K562 (cell line): ENCODE results near the gene TAL1. TPM values are rescaled to one million over a fixed set of nuclear protein-coding genes. Genes with fewer than 3 reads are reported as not detected.
A peak's percentile ranks its signal among the peaks of the same experiment; 100 is the strongest.

Experiments
- CHD1 ChIP-seq: fragments of 200-600 bp; sonication (generic); IDR thresholded peaks from one replicate; pipeline ENCODE4 v1.6.1; 2012; ENCODE audit warnings: mild to moderate bottlenecking, moderate library complexity, low read length, inconsistent platforms
- ERF ChIP-seq: fragments of 450-650 bp; formaldehyde crosslinking; IDR thresholded peaks from 2 replicates; pipeline ENCODE4 v1.4.0; 2020; ENCODE audit warnings: mild to moderate bottlenecking, mixed read lengths
- GATA2 ChIP-seq: sonication (generic); formaldehyde crosslinking; IDR thresholded peaks from 2 replicates; pipeline ENCODE4 v1.4.0; 2020; ENCODE audit warnings: mild to moderate bottlenecking, missing genetic modification reagents
- GTF3C2 ChIP-seq: IDR thresholded peaks from 3 replicates; pipeline ENCODE4 v1.6.1; 2011; ENCODE audit warnings: borderline replicate concordance, mild to moderate bottlenecking, moderate library complexity; ENCODE audit not compliant: insufficient read length; ENCODE audit errors: extremely low read depth
- HDAC6 ChIP-seq: IDR thresholded peaks from 2 replicates; pipeline ENCODE4 v1.6.1; 2012; ENCODE audit warnings: low read depth, mild to moderate bottlenecking, control low read depth, inconsistent platforms, low read length, moderate library complexity
- KDM1A ChIP-seq, 2 experiments: fragments of 450-650 bp; IDR thresholded peaks; 2 replicates each; pipeline ENCODE4 v1.6.1; 2016; ENCODE audit warnings: mild to moderate bottlenecking in 2 of 2
- MAFF ChIP-seq: IDR thresholded peaks from 2 replicates; pipeline ENCODE4 v1.6.1; 2012; ENCODE audit warnings: low read length, improper control_type of control experiment
- PHF20 ChIP-seq: fragments of 450-650 bp; IDR thresholded peaks from 2 replicates; pipeline ENCODE4 v1.6.1; 2018; ENCODE audit not compliant: partially characterized antibody
- SRF ChIP-seq, 2 experiments: fragments of 250-450, 450-650 bp in 1 of 2; sonication (Bioruptor Pico) in 1 of 2; sonication (generic) in 1 of 2; formaldehyde crosslinking; IDR thresholded peaks; 2 replicates each; pipeline versions ENCODE4 v1.5.0 to v1.5.1; 2020 to 2022; ENCODE audit warnings: mild to moderate bottlenecking in 1 of 2, missing genetic modification reagents in 1 of 2
- TBP ChIP-seq: optimal IDR thresholded peaks from 2 replicates; pipeline ENCODE3; 2011; ENCODE audit warnings: low read depth, low read length, improper control_type of control experiment
- ZNF146 ChIP-seq: IDR thresholded peaks from one replicate; pipeline ENCODE4 v1.6.1; 2018; ENCODE audit warnings: missing compliant biosample characterization; ENCODE audit not compliant: unreplicated experiment
- ZNF280B ChIP-seq: fragments of 250-450 bp; sonication (Bioruptor Pico); IDR thresholded peaks from 2 replicates; pipeline ENCODE4 v1.5.1; 2021; ENCODE audit warnings: mild to moderate bottlenecking
- ZNF668 ChIP-seq: fragments of 250-450 bp; sonication (Bioruptor Pico); IDR thresholded peaks from 2 replicates; pipeline ENCODE4 v1.8.0; 2022; ENCODE audit warnings: mild to moderate bottlenecking, inconsistent platforms
- ZZZ3 ChIP-seq: fragments of 450-650 bp; IDR thresholded peaks from 2 replicates; pipeline ENCODE4 v1.6.1; 2016; ENCODE audit warnings: antibody characterized with exemption, mild to moderate bottlenecking, moderate library complexity
- polyA plus RNA-seq, 8 experiments: library from polyadenylated mRNA; depleted of rRNA in 4 of 8; stranded (reverse) in 5 of 8; unstranded in 3 of 8; fragments of >200 nt; fragmentation: Nextera tagmentation in 2 of 8; fragmentation: Illumina TruSeq in 1 of 8; extraction: Ambion mirVana in 2 of 8; extraction: Trizol in 1 of 8; gene quantifications; 2 replicates each; pipeline versions ENCODE4 v1.2.1 to v1.2.3, GENCODE V29; 2011 to 2014; ENCODE audit warnings: inconsistent platforms in 1 of 8, missing spikeins in 1 of 8
- total RNA-seq, 7 experiments: library from RNA; depleted of rRNA in 6 of 7; stranded (reverse); fragments of >200 nt in 6 of 7; fragmentation: Illumina TruSeq in 2 of 7; extraction: Trizol in 2 of 7; gene quantifications; 2 replicates each; pipeline versions ENCODE4 v1.2.1 to v1.2.3, GENCODE V29; 2011 to 2021; ENCODE audit warnings: low replicate concordance in 1 of 7
- TF ChIP-seq, protein P1 (sequence below): fragments of 450-650 bp; conservative IDR thresholded peaks from 2 replicates; pipeline ENCODE4 v1.6.1; 2016; ENCODE audit warnings: missing genetic modification characterization, low read depth, mild to moderate bottlenecking, missing compliant biosample characterization, moderate library complexity
- TF ChIP-seq, protein P2 (sequence below), 2 experiments: IDR thresholded peaks; 2 replicates each; pipeline ENCODE4 v1.6.1; 2012; ENCODE audit warnings: improper control_type of control experiment in 2 of 2, low read depth in 2 of 2, low read length in 2 of 2, borderline replicate concordance in 1 of 2
- TF ChIP-seq, protein P3 (sequence below): fragments of 200-800 bp; sonication (Bioruptor generic); IDR thresholded peaks from 2 replicates; pipeline ENCODE4 v1.6.1; 2017; ENCODE audit warnings: missing genetic modification characterization, missing compliant biosample characterization

Gene TAL1
- total and polyA plus RNA-seq, 9 of the 15 experiments (the other 6 are each of a cell fraction or from before 2014, with no cell fraction given) = 18.5 to 106 (median 59.7) TPM

DNA sequence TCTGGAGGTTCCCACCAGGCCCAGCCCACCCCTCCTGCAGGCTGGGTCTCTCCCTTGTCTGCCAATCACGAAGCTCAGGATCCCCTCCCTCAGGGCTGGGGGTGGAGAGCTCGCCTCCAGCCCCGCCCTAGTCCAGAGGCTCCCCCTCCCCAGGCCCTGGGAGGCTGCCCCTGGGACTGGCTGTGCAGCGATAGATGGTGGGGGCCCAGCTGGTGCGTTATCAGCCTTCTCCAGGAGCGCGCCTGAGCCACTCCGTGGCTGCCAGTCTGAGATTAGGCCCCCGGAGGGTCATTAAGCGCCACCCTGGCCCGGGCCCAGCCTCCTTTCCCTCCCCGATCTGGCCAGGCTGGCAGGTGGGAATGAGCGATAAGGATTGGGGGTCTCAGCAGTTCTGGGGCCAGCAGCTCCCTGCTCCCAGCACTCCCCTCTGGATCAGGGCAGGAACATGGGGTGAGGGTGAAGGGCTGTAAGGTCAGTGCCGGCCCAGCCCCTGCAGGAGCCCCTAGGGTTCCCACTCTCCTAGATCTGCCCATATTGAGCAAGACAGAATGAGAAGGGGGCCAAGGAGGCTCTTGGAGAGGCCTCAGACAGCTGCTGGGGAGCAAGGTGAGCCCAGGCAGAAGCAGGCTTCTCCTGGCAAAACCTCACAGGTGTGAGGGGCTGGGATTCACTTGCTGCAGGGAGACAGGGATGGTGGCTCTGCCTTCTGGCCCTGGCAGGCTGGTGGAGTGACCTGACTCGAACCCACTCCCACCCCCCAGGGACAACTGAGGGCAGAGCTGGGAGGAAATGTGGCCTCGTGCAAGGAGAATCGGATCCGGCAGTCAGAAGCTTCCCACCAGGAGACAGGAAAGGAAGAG is 50.7 kb downstream of the TAL1 start (continued):
- TF ChIP-seq GTF3C2 = no peak
- no peak for TF ChIP-seq ZZZ3
- TF ChIP-seq ERF = peak; percentile 99
- no peak for TF ChIP-seq ZNF280B (CRISPR knock-in tag)
- TF ChIP-seq KDM1A (IDR thresholded peaks at IDR 0.05) = peak; percentile 98 to 99
- TF ChIP-seq SRF (CRISPR knock-in tag; IDR thresholded peaks at IDR 0.05) = peak in 1 of 2 experiments; percentile 51; a peak in 2 of 4 replicates
- TF ChIP-seq GATA2 (CRISPR knock-in tag) = peak; percentile 100
- TF ChIP-seq HDAC6 = no peak
- TF ChIP-seq ZNF668 = peak; percentile 94
- peak; percentile 60 for TF ChIP-seq CHD1
- TF ChIP-seq, protein P1, sequence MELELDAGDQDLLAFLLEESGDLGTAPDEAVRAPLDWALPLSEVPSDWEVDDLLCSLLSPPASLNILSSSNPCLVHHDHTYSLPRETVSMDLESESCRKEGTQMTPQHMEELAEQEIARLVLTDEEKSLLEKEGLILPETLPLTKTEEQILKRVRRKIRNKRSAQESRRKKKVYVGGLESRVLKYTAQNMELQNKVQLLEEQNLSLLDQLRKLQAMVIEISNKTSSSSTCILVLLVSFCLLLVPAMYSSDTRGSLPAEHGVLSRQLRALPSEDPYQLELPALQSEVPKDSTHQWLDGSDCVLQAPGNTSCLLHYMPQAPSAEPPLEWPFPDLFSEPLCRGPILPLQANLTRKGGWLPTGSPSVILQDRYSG = peak; percentile 95
- TF ChIP-seq, protein P2, sequence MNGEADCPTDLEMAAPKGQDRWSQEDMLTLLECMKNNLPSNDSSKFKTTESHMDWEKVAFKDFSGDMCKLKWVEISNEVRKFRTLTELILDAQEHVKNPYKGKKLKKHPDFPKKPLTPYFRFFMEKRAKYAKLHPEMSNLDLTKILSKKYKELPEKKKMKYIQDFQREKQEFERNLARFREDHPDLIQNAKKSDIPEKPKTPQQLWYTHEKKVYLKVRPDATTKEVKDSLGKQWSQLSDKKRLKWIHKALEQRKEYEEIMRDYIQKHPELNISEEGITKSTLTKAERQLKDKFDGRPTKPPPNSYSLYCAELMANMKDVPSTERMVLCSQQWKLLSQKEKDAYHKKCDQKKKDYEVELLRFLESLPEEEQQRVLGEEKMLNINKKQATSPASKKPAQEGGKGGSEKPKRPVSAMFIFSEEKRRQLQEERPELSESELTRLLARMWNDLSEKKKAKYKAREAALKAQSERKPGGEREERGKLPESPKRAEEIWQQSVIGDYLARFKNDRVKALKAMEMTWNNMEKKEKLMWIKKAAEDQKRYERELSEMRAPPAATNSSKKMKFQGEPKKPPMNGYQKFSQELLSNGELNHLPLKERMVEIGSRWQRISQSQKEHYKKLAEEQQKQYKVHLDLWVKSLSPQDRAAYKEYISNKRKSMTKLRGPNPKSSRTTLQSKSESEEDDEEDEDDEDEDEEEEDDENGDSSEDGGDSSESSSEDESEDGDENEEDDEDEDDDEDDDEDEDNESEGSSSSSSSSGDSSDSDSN (IDR thresholded peaks at IDR 0.05; ENCODE audit: borderline replicate concordance in 1 of 2, low read depth in 2 of 2, low read length in 2 of 2) = no peak
- no peak for TF ChIP-seq ZNF146 (CRISPR knock-in tag)
- no peak for TF ChIP-seq TBP
- TF ChIP-seq, protein P3, sequence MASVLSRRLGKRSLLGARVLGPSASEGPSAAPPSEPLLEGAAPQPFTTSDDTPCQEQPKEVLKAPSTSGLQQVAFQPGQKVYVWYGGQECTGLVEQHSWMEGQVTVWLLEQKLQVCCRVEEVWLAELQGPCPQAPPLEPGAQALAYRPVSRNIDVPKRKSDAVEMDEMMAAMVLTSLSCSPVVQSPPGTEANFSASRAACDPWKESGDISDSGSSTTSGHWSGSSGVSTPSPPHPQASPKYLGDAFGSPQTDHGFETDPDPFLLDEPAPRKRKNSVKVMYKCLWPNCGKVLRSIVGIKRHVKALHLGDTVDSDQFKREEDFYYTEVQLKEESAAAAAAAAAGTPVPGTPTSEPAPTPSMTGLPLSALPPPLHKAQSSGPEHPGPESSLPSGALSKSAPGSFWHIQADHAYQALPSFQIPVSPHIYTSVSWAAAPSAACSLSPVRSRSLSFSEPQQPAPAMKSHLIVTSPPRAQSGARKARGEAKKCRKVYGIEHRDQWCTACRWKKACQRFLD (CRISPR knock-in tag) = peak; percentile 100
- no peak; the same call in 1 of the 2 replicates for TF ChIP-seq MAFF
- peak; percentile 85 for TF ChIP-seq PHF20
